GM19395 (cell line): ENCODE data around the gene AJUBA.
A peak's percentile ranks its signal among the peaks of the same experiment; 100 is the strongest.
"Not testable (repeated sequence)": the region's sequence is repeated elsewhere in the genome, so short reads cannot be mapped to it uniquely, and the experiment has no call there.

ENCODE experiments used
- ATAC-seq: cut with Tn5 transposase; IDR thresholded peaks from one replicate; pipeline ENCODE4 v1.9.1; 2021; ENCODE audit warnings: mild to moderate bottlenecking, moderate library complexity; ENCODE audit not compliant: unreplicated experiment

AJUBA gene

GRCh38 chr14:23006544-23007419 is 24.4 kb upstream of the AJUBA start:
- peak; percentile 98 for ATAC-seq

DNA sequence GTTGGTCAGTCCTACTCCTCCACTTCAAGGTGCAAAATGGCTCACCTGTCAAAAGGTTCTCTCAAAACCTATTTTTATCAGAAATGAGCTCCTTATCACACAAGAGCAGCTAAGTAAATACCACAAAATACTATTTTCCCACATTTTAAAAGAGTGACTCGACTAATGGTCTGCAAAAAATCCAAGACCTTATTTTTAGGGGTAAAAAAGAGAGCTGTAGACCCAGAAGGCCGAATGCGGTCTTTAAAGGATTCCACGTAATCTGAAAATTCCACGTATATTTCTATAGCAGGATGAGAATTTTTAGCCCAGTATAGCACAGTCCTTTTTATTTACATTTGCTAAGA is 23.8 kb upstream of the AJUBA start:
- no peak for ATAC-seq

- no peak for ATAC-seq
Observed at GRCh38 chr14:23005451-23006187, 23.3 kb upstream of the AJUBA start.

DNA sequence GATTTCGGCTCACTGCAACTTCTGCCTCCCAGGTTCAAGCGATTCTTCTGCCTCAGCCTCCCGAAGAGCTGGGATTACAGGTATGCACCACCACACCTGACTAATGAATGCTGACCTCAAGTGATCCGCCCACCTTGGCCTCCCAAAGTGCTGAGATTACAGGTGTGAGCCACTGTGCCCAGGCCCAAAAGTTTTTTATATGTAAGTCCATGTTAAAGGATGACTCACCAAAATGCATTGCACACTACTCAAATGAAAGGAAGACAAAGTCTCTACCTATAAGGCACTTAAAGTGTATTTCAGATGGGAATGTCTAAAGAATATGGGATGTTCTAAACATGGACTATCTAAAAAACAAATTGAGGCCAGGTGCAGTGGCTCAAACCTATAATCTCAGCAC is 21.9 kb upstream of the AJUBA start:
- not testable (repeated sequence) for ATAC-seq

- no peak for ATAC-seq
Observed at GRCh38 chr14:23002592-23002991, 20.2 kb upstream of the AJUBA start.

DNA sequence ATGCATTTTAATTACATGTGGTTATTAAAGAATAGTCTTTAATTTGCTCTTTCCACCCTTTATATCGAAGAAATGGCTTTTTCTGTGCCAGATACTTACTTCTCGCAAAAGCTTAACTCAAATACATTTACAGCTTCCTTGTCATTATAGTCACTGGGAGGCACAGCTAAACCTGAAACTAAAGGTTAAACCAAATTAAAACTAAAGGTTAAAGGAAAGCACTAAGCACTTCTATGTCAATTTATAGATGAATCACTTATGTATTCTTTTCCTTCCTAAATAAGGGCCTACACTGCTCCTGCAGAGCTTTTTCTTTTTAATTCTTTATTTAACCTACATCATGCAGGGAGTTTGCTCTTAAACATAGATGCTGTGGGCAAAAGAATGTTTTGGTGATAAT is 18.5 kb upstream of the AJUBA start:
- no peak for ATAC-seq

- ATAC-seq, result no peak
Observed at GRCh38 chr14:22998329-22999012, 16.1 kb upstream of the AJUBA start.

DNA sequence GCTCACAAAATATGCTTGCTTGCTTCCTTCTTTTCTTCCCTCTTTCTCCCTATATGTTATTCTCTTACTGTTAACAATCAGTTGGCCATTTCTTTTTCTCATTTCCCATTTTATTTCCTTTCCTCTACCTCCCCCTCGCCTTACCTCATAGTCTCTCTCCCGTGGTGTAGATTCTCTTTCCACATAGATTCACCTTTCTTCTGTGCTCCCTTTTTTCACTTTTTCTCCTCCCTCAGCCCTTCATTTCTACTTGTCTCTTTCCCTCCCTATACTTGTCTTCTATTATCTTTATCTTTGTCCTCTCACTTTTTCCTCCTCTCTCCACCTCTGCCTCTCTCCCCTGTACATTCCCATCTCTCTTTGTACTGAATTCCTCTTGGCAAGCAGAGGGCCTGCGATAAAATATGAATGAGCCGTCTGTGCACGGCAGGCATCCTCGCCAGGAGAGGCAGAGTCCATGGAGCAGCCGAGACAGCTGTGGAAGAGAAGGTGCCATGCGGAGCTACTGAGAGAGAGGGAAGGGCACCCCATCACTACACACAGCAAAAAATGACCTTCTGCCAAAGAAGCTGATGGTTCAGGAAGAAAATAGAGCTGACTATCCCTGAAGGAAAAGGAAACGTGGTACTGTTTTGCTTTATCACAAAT is 15.4 kb upstream of the AJUBA start:
- no peak for ATAC-seq

DNA sequence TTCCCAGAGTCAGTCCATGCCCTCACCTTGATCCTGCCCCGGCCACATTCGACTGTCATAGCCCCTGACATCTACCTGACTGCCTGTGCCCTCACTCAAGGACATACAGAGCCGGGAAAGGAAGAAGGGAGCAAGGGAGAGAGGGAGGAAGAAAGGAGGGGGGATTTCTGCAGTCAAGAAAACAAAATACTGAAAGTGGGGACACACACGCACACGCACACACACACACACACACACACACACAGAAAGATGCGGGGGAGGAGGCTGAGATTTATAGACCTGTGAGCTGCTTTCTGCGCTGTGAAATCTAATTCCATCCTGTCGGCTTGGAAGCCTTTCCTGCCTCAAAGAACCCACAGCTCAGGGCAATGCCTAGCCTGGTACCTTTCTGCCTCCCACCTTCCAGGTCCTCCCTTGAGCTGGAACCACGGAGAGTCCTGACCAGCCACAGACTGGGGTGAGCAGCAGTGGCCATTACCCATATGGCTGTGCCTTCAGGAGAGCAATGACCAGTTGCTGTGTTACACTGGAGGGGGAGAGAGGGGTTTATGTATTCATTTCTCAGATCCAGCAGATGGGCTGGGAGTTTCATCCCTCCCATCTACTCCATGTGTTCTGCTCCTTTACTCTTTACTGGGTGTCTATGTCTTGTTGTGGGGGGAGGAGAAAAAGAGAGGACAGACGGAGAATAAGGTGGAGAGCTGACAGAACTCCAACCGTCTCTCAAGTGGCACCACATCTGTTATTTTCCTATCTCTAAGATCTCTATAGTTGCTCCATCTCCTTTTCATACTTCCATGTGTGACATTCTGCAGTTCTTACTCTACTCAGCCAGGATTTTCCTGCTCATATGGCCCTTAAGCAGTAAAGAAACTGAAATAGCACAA is 14.7 kb upstream of the AJUBA start:
- ATAC-seq, result no peak

GRCh38 chr14:22995889-22996625 is 13.7 kb upstream of the AJUBA start:
- ATAC-seq, result no peak

DNA sequence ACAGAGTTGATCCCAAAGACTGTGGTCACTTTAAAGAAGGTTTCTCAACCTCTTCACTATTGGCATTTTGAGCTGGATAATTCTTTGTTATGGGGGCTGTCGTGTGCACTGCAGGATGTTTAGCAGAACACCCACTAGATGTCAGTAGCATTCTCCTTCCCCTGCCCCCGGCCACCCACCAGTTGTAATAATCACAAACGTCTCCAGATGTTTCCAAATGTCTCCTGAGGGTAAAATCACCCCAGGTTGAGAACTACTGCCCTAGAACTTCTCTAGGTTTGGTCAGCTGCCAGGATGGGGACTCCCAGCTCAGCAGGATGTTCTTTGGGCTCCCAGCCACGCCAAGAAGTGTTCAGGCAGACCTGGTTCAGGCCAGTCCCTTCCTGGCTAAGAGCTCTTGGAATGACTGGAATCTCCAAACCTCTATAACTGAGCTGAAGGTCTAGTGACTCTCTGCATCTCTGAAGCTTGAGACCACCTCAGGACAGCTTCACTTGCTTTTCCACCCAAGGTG is 12.5 kb upstream of the AJUBA start:
- ATAC-seq, result no peak

- no peak for ATAC-seq
Observed at GRCh38 chr14:22993517-22993916, 11.2 kb upstream of the AJUBA start.

GRCh38 chr14:22991852-22992251 is 9.5 kb upstream of the AJUBA start:
- ATAC-seq, result no peak

GRCh38 chr14:22987291-22987690 is 4.9 kb upstream of the AJUBA start:
- ATAC-seq, result no peak

DNA sequence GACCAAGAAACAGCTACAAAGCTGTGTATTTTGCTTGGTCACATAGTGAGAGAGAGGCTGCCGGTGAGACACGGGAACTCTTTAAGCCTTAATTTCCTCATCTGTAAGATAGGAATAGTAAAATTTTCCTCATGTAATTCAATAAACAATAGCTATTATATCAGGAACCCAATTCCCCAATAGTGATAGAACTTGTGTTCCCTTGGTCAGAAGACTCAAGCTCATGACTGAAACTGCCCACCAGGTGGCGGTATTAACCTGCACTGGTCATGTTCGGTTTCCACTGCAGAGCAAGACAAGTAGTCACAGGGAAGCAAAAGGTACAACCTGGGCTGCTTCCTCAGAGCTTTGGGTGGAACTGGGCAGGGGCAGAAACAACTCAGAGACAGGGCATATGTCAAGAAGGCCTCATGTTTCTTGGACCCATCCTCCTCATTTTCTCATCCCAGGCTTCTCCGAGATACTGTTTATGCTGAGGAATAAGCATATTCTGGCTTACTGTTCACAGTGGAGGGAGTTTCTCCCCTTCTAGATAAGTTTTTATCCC is 4.2 kb upstream of the AJUBA start:
- ATAC-seq, result no peak

- ATAC-seq, result no peak
Observed at GRCh38 chr14:22985894-22986507, 3.6 kb upstream of the AJUBA start.

DNA sequence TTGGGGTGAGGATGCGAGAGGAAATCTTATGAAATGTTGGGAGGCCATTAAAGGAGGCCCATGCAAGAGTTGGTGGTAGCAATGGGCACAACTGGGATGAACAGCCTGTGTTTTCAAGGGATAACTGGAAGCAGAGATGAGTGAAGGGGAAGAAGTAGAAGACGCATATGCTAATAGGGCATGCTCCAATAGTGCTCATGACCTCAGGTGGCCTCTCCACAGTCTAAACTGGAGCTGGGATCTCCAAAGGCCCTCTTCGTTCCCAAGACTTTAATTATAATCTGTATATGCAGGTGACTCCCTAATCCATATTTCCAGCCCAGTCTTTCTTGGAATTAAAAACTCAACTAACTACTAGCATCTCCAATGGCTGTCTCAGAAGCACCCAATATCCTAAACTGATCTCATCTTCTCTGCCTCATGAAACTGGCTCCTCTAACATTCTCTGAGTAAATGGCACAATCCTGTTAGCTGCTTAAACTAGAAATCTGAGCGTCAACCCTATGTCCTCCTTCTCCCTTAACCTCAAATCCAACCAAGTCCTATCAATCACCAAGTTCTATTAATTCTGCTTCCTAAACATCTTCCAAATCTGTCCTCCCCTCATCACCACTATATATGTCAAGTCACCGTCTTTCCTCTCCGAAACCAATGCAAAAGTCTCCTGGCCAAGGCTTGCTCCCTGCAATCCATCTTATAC is 2.8 kb upstream of the AJUBA start:
- ATAC-seq, result no peak

DNA sequence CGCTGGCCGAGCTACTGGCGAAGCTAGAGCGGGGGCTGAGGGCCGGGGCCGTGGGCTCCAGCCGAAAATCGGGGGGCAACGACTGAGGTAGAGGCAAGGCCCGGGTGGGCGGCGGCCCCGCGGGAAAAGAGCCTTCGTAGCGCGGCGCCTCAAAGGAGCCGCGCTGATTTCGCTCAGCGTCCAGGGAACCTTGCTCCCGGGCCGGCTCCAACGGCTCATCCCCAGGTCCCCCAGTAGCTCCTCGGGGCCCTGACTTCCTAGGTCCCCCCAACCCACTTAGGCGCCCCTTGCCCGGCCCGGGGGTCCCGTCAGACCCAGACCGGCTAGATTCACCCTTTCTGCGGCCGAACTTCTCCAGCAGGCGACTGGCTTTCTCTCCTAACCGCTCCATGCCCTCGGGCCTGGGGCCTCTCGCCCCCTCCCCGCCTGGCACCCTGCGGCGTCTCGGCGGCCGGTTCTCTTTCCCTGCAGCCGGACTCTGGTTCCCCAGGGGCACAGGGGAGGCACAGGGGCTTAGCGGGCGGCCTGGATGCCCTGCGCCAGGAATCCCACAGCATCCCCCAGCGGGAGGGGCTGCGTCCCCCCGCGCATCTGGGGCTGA is 375 bp downstream of the AJUBA start:
- ATAC-seq, result no peak
